Hepatocyte (in vitro differentiated cells): ENCODE data around the gene PAWR.

Source experiments
- CTCF ChIP-seq: fragments of 200-600 bp; sonication (generic); IDR thresholded peaks from 2 replicates; pipeline ENCODE4 v1.5.1; 2016; ENCODE audit warnings: antibody characterized with exemption, mild to moderate bottlenecking; ENCODE audit not compliant: poor library complexity
- EZH2 ChIP-seq: fragments of 200-600 bp; sonication (generic); IDR thresholded peaks from 2 replicates; pipeline ENCODE4 v1.6.1; 2016; ENCODE audit warnings: antibody characterized with exemption, mild to moderate bottlenecking, borderline replicate concordance

- TF ChIP-seq CTCF (no peak), EZH2 (no peak)
Observed at GRCh38 chr12:79618848-79619404, 71.8 kb downstream of the PAWR start.
